GM12874 (cell line): ENCODE results near the gene KRTAP5-2.

Source experiments
- CTCF ChIP-seq: IDR thresholded peaks from 2 replicates; pipeline ENCODE4 v1.5.1; 2011; ENCODE audit warnings: low read depth, mild to moderate bottlenecking, control low read depth, low read length, moderate library complexity; ENCODE audit not compliant: insufficient read depth

Gene KRTAP5-2

GRCh38 chr11:1631066-1631568 is 33.0 kb upstream of the KRTAP5-2 start:
- TF ChIP-seq CTCF: no peak

GRCh38 chr11:1630271-1630670 is 32.2 kb upstream of the KRTAP5-2 start:
- no peak for TF ChIP-seq CTCF

GRCh38 chr11:1629326-1630185 is 31.5 kb upstream of the KRTAP5-2 start, which contains the start of gene KRTAP5-5:
Gene KRTAP5-5, plus strand, starts transcription at chr11:1629775. Its CDS starts 66 bp downstream, at chr11:1629841.
- TF ChIP-seq CTCF: no peak

GRCh38 chr11:1628506-1629325 is 30.6 kb upstream of the KRTAP5-2 start:
- peak; percentile 98 for TF ChIP-seq CTCF

GRCh38 chr11:1625541-1625940 is 27.4 kb upstream of the KRTAP5-2 start:
- TF ChIP-seq CTCF: no peak

- TF ChIP-seq CTCF: no peak
Observed at GRCh38 chr11:1624621-1625020, 26.5 kb upstream of the KRTAP5-2 start.

GRCh38 chr11:1623716-1624115 is 25.6 kb upstream of the KRTAP5-2 start:
- TF ChIP-seq CTCF: no peak
